Activated CD4-positive, CD25-positive, alpha-beta regulatory T cell (primary cell): ENCODE results near the gene STN1.

ENCODE experiments used
- DNase-seq, 4 experiments: peaks; one replicate each; lab custom pipeline; 2025; lab: John Stamatoyannopoulos, UW

The STN1 gene

GRCh38 chr10:103894441-103894864, 23.5 kb downstream of the STN1 start:
- no peak for DNase-seq

- no peak for DNase-seq
These were observed 24.2 kb downstream of the STN1 start for GRCh38 chr10:103893817-103894216.

- DNase-seq: no peak
These were observed 25.8 kb downstream of the STN1 start for GRCh38 chr10:103892181-103892580.

- no peak for DNase-seq
These were observed 27.3 kb downstream of the STN1 start for GRCh38 chr10:103890688-103891087.

- no peak for DNase-seq
These were observed 27.8 kb downstream of the STN1 start for GRCh38 chr10:103890194-103890658.

GRCh38 chr10:103889121-103889720, 28.8 kb downstream of the STN1 start:
- no peak for DNase-seq

- no peak for DNase-seq
These were observed 29.7 kb downstream of the STN1 start for GRCh38 chr10:103888113-103888841.

- no peak for DNase-seq
These were observed 32.4 kb downstream of the STN1 start for GRCh38 chr10:103885617-103886016.

- no peak for DNase-seq
These were observed 33.3 kb downstream of the STN1 start for GRCh38 chr10:103884681-103885139.

GRCh38 chr10:103882285-103883007, 35.5 kb downstream of the STN1 start:
- DNase-seq: no peak

- no peak for DNase-seq
These were observed 36.3 kb downstream of the STN1 start for GRCh38 chr10:103881416-103882284.

GRCh38 chr10:103879831-103880230, 38.2 kb downstream of the STN1 start:
- no peak for DNase-seq

- DNase-seq: no peak
These were observed 38.6 kb downstream of the STN1 start for GRCh38 chr10:103879409-103879808.

GRCh38 chr10:103877861-103878260, 40.1 kb downstream of the STN1 start:
- no peak for DNase-seq

- no peak for DNase-seq
These were observed 41.8 kb downstream of the STN1 start for GRCh38 chr10:103876155-103876554.

- no peak for DNase-seq
These were observed 43.3 kb downstream of the STN1 start for GRCh38 chr10:103874730-103875129.

GRCh38 chr10:103872137-103872931, 45.6 kb downstream of the STN1 start:
- DNase-seq: no peak

GRCh38 chr10:103871006-103871405, 47.0 kb downstream of the STN1 start:
- no peak for DNase-seq

GRCh38 chr10:103870516-103870915, 47.5 kb downstream of the STN1 start:
- DNase-seq: no peak

- no peak for DNase-seq
These were observed 48.6 kb downstream of the STN1 start for GRCh38 chr10:103869336-103869735.

GRCh38 chr10:103868200-103868599, 49.8 kb downstream of the STN1 start:
- DNase-seq: no peak
